Measurements from ENCODE around the gene CLTCL1.
A peak's percentile ranks its signal among the peaks of the same experiment; 100 is the strongest.

DNA sequence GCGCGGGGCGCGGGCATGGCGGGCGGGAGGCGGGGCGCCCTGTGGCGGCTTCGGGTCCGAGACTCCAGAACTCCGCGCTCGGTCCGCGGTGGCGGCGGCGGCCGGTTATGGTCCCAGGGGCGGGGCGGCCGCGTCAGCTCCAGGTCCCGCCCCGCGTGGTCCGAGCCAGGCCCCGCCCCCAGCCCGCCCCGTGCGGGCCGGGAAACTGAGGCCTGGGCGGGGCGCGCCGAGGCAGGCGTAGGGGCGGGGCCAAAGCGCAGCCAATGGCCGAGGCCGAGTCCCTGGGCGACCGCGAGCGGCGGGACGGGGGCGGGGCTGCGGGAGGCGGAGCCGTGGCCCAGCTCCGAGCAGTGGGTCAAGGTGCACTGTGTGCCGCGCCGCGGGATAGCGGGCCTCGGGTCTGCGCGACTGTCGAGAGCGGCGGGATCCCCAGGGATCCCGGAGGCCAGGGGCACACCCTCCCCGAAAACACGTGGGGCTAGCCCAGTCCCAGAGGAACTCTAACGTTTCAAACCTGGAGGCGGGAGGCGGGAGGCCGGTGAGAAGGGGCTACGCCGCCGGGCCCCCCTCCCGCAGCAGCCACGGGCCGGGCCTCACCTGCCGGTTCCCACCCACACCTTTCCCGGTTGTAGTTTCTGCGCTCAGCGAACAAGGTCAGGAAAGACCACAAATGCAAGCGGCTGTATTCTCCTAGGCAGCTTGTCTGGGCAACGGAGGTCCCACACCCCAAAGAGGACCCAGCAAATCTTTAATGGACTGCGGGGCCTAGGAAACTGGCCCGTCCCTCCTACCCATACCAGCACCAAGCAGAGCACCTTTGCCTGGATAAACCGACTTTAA lies 112.6 kb downstream of the CLTCL1 start, which contains the start of gene SLC25A1:
- TF ChIP-seq, protein P1, sequence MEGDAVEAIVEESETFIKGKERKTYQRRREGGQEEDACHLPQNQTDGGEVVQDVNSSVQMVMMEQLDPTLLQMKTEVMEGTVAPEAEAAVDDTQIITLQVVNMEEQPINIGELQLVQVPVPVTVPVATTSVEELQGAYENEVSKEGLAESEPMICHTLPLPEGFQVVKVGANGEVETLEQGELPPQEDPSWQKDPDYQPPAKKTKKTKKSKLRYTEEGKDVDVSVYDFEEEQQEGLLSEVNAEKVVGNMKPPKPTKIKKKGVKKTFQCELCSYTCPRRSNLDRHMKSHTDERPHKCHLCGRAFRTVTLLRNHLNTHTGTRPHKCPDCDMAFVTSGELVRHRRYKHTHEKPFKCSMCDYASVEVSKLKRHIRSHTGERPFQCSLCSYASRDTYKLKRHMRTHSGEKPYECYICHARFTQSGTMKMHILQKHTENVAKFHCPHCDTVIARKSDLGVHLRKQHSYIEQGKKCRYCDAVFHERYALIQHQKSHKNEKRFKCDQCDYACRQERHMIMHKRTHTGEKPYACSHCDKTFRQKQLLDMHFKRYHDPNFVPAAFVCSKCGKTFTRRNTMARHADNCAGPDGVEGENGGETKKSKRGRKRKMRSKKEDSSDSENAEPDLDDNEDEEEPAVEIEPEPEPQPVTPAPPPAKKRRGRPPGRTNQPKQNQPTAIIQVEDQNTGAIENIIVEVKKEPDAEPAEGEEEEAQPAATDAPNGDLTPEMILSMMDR (IDR thresholded peaks at IDR 0.05) = no peak
- peak in 1 of 2 donors; percentile 64 for TF ChIP-seq POLR2A (IDR thresholded peaks at IDR 0.05)
